CD4-positive, alpha-beta T cell treated with Interleukin-2 at 100 ng/mL for 4 hours (primary cell): ENCODE measurements around the gene C11orf68.

ENCODE experiments used
- DNase-seq: peaks from one replicate; pipeline ENCODE4 v3.0.0-alpha.2; 2020; ENCODE audit warnings: low spot score

Gene C11orf68

GRCh38 chr11:65890324-65891218 is 28.3 kb downstream of the C11orf68 start, which contains the start of gene CCDC85B:
Gene CCDC85B, plus strand, starts transcription at chr11:65890673. Its CDS starts 111 bp downstream, at chr11:65890784.
- DNase-seq = peak; percentile 98

- DNase-seq = peak; percentile 95
Measured at GRCh38 chr11:65888163-65888814, 30.6 kb downstream of the C11orf68 start, which contains the start of gene FIBP. Gene FIBP, minus strand, starts transcription at chr11:65888471. Its CDS starts 53 bp downstream, at chr11:65888418.

- DNase-seq = no peak
Measured at GRCh38 chr11:65887723-65888162, 31.1 kb downstream of the C11orf68 start.

GRCh38 chr11:65886826-65887722 is 31.8 kb downstream of the C11orf68 start:
- DNase-seq = no peak

- DNase-seq = no peak
Measured at GRCh38 chr11:65885808-65886536, 32.9 kb downstream of the C11orf68 start.

- DNase-seq = no peak
Measured at GRCh38 chr11:65885231-65885630, 33.6 kb downstream of the C11orf68 start.

- DNase-seq = peak; percentile 86
Measured at GRCh38 chr11:65884716-65885092, 34.2 kb downstream of the C11orf68 start.

GRCh38 chr11:65883786-65884715 is 34.8 kb downstream of the C11orf68 start:
- no peak for DNase-seq

- DNase-seq = no peak
Measured at GRCh38 chr11:65883058-65883761, 35.7 kb downstream of the C11orf68 start.

- no peak for DNase-seq
Measured at GRCh38 chr11:65882120-65883057, 36.5 kb downstream of the C11orf68 start.

- DNase-seq = no peak
Measured at GRCh38 chr11:65880844-65881421, 37.9 kb downstream of the C11orf68 start.

GRCh38 chr11:65880027-65880426 is 38.8 kb downstream of the C11orf68 start:
- DNase-seq = no peak

- DNase-seq = peak; percentile 54
Measured at GRCh38 chr11:65879617-65880016, 39.2 kb downstream of the C11orf68 start, which contains the start of gene CTSW. Gene CTSW, plus strand, starts transcription at chr11:65879837. Its CDS starts 18 bp downstream, at chr11:65879855.

- peak; percentile 95 for DNase-seq
Measured at GRCh38 chr11:65873318-65874156, 45.3 kb downstream of the C11orf68 start.

GRCh38 chr11:65872586-65873317 is 46.1 kb downstream of the C11orf68 start, which contains the start of gene EFEMP2:
Gene EFEMP2, minus strand, starts transcription at chr11:65872800. Its CDS starts 446 bp downstream, at chr11:65872354.
- DNase-seq = no peak
